CD4-positive, alpha-beta T cell treated with Interleukin-17A for 4 hours (primary cell): ENCODE data around the gene SERPINB2.
"Not testable (repeated sequence)": the region's sequence is repeated elsewhere in the genome, so short reads cannot be mapped to it uniquely, and the experiment has no call there.

Experiments used
- DNase-seq: peaks from one replicate; pipeline ENCODE4 v3.0.0-alpha.2; 2020; ENCODE audit warnings: mixed read lengths

SERPINB2 gene

DNA sequence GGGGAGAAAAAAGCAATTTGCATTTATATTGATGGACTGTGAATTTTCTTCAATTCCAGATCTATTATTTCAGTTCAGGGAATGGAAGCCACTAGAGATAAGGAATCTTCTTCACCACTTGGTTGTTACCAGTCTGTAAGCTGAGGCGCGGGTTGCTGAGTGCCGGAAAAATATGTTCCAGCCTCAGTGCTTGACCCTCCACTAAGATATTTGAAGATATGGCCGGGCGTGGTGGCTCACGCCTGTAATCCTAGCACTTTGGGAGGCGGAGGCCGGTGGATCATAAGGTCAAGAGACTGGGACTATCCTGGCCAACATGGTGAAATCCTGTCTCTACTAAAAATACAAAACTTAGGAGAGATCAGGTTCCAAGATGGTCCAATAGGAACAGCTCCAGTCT, 52.5 kb downstream of the SERPINB2 start:
- no peak for DNase-seq

DNA sequence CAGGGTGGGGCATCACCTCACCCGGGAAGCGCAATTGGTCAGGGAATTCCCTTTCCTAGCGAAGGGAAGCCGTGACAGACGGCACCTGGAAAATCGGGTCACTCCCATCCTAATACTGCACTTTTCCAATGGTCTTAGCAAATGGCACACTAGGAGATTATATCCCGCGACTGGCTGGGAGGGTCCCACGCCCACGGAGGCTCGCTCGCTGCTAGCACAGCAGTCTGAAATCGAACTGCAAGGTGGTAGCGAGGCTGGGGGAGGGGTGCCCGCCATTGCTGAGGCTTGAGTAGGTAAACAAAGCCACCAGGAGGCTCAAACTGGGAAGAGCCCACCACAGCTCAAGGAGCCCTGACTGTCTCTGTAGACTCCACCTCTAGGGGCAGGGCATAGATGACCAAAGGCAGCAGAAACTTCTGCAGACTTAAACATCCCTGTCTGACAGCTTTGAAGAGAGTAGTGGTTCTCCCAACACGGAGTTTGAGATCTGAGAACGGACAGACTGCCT, 53.1 kb downstream of the SERPINB2 start:
- not testable (repeated sequence) for DNase-seq

DNA sequence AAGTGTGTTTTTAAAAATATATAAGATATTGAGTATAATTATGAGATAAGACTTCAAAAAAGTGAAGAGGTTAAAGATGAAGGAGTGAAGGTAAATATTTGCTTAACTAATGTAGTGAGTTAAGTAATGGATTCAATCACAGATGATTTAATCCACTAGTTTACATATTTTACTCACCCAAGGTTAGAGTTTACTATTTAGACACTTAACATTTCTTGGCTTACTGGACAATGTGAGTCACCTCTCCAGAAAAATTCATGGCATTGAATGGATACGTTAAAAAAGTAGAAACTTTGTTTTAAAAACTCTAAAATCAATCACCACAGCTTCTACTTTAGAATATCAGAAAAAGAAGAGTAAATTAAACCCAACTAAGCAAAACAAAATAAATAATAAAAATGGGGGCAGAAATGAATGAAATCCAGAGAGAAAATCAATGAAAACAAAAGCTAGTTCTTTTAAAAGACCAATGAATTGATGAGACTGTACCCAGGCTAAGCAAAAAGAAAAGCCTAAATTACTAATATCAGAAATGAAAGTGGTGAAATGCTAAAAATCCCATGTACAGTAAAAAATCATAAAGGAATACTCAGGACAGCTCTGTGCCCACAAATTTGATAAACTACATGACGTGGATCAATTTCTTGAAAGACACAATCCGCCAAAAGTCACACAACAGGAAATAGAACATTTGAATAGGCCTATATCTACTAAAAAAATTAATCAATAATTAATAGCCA, 59.7 kb downstream of the SERPINB2 start:
- DNase-seq = no peak

- DNase-seq = peak; percentile 53
These were observed 61.7 kb downstream of the SERPINB2 start, which contains the start of gene HMSD for GRCh38 chr18:63949068-63949737. Gene HMSD, plus strand, starts transcription at chr18:63949301. Its CDS starts 4,155 bp downstream, at chr18:63953456.

DNA sequence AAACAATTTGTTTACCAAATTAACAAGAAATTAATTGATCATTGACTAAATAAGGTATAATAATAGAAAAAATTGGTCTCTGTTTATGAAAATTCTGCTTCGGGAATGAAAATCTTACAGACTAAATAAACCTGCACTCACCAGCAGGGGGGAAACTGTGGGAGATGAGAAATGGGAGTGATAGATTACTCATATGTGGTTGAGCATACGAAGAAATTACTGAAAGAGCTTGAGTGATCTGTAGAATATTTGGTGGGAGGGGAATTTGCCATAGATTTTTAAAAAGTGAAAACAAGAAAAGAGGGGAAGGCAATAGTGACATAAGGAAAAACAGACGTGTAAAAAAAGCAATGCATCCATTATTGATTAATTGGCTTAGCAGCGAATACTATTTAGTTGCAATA, 63.8 kb downstream of the SERPINB2 start:
- no peak for DNase-seq
